Measurements from ENCODE around the gene HOXC6. TPM values are rescaled to one million over a fixed set of nuclear protein-coding genes. Genes with fewer than 3 reads are reported as not detected.

The HOXC6 gene
- total RNA-seq, 1 donor from 2014 or later = 2.7 TPM

DNA sequence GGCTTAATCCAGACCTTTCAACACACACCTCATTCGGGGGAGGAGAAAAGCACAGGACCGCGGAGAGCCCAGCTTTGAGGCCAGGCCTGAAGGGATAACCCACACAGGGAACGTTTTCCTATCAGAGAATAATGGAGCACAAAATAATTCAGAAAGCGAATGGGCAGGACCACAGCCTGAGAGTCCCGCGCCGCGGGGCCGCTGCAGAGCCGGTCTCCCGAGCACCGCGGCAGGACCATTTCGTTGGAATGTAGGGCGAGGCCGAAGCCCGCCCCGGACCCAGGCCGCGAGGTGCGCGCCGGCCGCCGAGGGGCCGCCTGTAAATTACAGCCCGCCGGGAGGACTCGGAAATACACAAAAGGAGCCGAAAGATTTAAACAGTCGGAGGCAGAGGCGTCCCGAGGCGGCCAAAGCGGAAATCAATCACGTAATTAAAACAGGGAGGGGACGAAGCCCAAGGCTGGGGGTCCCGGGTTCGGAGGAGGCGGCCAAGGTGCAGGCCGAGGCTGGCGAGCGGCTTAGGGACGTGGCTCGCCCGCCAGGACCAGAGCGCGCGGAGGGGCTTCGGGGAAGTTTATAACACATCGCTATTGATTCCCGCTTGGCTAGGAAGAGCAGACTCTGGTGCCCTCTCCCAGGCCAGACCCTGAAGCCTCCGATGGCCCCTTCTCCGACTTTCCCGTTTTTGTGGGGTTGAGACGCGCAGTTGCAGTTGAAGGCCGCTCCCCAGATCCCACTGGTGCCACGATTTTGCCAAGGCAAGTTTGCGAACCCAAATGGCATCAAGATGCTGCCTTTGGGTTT lies 19.1 kb downstream of the HOXC6 start:
- no peak overlapping the region for H3K4me3 ChIP-seq (ENCODE audit: low read depth, low read length)
- TF ChIP-seq, protein P1, sequence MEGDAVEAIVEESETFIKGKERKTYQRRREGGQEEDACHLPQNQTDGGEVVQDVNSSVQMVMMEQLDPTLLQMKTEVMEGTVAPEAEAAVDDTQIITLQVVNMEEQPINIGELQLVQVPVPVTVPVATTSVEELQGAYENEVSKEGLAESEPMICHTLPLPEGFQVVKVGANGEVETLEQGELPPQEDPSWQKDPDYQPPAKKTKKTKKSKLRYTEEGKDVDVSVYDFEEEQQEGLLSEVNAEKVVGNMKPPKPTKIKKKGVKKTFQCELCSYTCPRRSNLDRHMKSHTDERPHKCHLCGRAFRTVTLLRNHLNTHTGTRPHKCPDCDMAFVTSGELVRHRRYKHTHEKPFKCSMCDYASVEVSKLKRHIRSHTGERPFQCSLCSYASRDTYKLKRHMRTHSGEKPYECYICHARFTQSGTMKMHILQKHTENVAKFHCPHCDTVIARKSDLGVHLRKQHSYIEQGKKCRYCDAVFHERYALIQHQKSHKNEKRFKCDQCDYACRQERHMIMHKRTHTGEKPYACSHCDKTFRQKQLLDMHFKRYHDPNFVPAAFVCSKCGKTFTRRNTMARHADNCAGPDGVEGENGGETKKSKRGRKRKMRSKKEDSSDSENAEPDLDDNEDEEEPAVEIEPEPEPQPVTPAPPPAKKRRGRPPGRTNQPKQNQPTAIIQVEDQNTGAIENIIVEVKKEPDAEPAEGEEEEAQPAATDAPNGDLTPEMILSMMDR (conservative IDR thresholded peaks at IDR 0.05; ENCODE audit: low read depth, low read length) = no peak

DNA sequence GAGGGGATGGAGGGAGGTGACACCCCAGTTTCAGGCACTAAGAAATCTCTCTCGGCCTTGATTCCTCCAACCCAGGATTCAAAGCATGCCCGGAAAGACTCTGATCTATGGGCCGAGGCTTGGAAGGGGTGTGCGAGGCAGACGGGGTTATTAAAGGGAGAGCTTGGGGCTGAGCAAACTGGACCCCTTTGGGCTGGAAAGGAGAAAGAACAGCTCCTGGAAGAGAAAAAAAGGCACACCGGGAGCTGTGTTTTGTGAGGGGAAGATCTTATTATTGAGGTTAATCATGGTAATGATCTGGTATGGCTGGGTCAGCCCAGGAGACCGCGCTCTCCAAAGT lies 19.7 kb downstream of the HOXC6 start:
- no peak for DNase-seq (ENCODE audit: low read depth)
- H3K4me3 ChIP-seq (ENCODE audit: low read depth, low read length) = no peak overlapping the region
- TF ChIP-seq, protein P1 (conservative IDR thresholded peaks at IDR 0.05; ENCODE audit: low read depth, low read length) = no peak

More for the DNA sequence above, 19.1 kb downstream of the HOXC6 start:
- DNase-seq (ENCODE audit: low read depth) = no peak

DNA sequence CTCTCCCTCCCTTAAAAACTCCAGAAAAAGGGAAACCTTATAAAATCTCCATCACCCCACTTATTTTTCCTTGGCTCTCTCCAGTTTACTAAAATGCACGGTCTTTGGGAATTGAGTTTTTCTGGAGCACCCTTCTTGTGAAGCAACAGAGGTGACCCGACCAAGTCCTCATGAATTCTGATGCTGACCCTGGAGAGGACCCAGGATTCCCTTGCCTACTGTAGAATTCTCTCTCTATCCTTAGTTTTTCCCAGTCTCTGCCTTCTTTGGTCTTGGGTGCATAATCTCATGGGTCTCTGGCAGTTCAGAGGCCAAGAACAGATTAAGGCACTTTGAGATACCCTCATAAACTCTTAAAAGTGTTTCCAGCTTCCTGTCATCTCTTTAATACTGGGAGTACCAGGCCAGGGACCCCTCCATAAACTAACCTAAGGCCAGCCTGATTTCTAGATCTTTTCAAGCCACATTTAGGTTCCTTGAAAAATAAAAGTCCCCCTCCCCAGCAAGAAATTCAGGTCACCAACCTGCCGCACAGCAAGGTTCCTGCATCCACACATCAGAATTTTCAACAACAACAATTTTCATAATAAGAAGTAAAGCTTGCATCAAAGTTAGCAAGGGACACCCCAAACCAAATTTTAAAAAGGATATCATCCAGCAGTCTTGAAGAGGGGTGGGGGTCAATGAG lies 20.3 kb downstream of the HOXC6 start:
- DNase-seq (ENCODE audit: low read depth) = no peak
- TF ChIP-seq, protein P1 (conservative IDR thresholded peaks at IDR 0.05; ENCODE audit: low read depth, low read length) = no peak
- no peak overlapping the region for H3K4me3 ChIP-seq (ENCODE audit: low read depth, low read length)

DNA sequence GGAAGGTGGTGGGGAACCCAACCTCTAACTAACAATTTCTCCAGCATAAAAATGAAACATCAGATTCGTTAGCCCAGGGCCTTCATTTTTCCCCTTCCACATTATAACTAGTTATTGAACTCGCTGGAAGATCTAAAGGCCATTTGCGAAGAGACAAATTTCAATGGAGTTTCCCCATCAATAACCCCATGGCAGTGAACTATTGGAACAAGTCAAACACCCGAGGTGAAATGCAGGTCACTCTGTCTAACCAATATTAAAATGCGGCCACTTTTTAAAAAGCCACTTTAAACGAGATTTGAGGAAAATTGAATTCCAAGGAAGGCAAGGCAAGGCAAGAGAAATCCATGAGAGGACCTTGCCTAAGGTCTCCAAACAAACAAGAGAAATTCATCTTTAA lies 20.9 kb downstream of the HOXC6 start:
- TF ChIP-seq, protein P1 (conservative IDR thresholded peaks at IDR 0.05; ENCODE audit: low read depth, low read length) = no peak
- no peak for DNase-seq (ENCODE audit: low read depth)
- no peak overlapping the region for H3K4me3 ChIP-seq (ENCODE audit: low read depth, low read length)

DNA sequence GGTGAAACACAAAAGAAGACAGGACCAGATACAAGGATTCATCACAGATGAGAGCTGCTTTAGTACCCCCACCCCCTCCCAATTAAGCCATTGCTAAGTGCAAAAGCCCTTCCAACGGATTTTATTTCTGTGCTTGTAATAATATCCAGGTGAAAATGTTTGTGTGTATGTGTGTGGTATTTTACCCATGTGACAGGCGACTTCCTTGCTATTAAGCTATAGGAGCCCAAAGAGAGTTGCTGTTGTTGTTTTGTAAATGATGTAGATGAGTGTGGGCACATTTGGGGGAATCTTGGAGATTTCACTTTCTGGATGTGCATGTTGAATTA lies 22.2 kb downstream of the HOXC6 start:
- TF ChIP-seq, protein P1 (conservative IDR thresholded peaks at IDR 0.05; ENCODE audit: low read depth, low read length) = no peak
- H3K4me3 ChIP-seq (ENCODE audit: low read depth, low read length) = no peak overlapping the region
- DNase-seq (ENCODE audit: low read depth) = no peak

DNA sequence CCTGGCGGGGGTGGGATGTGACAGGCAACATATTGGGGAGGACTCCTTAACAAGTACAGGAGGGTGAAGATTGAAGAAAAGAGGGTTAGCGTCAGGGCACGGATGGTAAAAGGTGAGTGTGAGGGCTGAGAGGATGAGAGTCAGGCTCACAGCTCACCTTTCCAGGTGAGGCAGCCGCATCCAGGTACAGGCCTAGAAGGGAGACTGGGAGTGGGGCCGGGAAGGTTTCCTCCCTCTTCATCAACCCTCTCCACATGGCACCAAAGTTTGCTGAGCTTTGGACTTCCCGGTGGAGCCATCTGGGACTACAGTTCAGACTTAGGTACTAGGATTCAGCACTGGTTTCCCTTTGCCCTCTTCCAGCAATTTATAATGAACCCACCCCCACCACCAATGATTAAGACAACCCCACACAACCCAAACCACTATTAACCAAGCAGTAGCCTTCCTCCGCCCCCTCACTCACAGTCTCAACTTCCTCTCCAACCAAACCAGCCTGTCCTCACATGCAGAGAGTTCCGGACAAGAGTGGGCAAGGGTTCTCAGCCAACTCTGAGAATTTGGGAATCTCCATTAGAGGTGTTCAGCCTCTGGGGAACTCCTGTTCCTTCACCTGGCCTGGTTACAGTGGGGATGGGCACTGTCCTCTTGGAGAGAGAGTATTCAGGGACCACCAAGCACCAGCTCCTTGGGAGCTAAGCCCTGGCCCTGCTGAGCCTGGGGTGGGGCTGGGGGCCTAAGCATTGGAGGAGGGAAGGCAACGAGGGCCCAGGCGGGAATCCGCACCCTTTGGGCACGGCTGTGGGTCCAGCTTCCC lies 23.0 kb downstream of the HOXC6 start:
- no peak overlapping the region for H3K4me3 ChIP-seq (ENCODE audit: low read depth, low read length)
- TF ChIP-seq, protein P1 (conservative IDR thresholded peaks at IDR 0.05; ENCODE audit: low read depth, low read length) = no peak
- DNase-seq (ENCODE audit: low read depth) = no peak

Measured in epithelial cell of proximal tubule (primary cell).